Posterior cingulate gyrus (tissue), 11 donors: ENCODE results near the gene ATXN7L2.

Experiments used
- DNase-seq, 10 donors: peaks; one replicate each; pipeline versions ENCODE4 v3.0.0 to v3.0.0-alpha.2; 2020 to 2021; ENCODE audit warnings: mixed read lengths in 3 of 10
- intact Hi-C: fragments of 100-400 bp; cut with DNase I; formaldehyde crosslinking; loops from one replicate; pipeline ENCODE4 v1.15.1; 2023

Gene ATXN7L2

DNA sequence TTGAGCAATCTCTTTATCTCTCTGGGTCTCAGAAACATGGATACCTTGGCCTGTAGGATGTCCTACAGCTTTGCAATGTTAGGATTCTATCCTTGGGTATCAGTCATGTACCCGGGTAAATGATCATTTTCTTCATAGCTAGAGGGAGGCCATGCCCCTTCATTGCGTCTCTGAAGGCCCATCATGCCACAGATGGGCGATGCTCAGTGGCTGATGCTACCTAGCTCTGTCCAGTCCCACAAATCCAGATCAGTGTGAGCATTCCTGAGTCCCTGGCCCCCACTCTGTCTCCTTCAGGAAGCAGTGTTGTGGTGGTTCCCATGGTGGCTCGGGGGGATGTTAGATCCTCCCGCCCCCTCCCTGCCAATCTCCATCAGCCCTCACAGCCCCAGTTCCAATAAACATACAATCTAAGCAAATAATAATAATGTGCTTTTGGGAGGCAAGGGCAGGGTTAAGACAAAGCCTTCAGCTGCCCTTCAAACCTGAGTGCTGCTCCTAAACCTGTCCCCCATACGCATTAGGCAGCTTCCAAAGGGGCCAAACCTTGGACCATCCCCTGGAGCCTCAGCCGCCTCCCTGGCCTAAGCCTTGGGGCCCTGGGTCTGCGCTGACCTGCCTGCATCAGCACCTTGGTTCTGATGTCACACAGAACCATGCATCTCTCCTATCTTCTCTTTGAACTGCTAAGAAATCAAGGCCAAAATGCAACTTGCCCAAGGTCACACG, 55.3 kb downstream of the ATXN7L2 start:
- no peak for DNase-seq
- intact Hi-C loops: loop anchor here (10.0 kb wide), 1 partner anchor 274 kb away; no protein-coding TSS in a partner anchor

DNA sequence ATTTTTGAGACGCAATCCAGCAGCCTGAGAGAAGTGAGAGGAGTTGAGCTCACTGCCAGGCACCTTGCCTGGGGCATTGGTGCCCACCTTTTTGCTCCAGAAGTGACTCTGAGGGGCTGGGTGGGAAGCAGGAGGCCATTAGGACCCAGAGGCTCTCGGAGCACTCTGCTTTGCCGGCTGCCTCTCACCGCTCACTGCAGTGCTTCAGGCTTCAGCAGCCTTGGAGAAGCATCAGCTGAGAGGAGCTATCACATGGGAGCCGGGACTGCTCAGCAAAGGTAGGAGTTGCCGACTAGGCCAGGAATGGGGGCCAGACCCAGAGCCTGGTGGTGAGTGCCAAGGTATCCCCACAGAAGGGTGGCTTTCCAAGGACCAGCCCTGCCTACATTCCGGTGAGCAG, 56.0 kb downstream of the ATXN7L2 start, which contains the start of gene GPR61:
Gene GPR61, plus strand, starts transcription at position 197 of the 400 bp plus-strand sequence. CDS start 3,151 bp downstream, outside the sequence.
- DNase-seq: peak in 8 of 10 donors; percentile 63 to 97 (median 80)

GRCh38 chr1:109541102-109541501, 57.4 kb downstream of the ATXN7L2 start:
- intact Hi-C loops: no loop called here
- no peak for DNase-seq

More for the DNA sequence above, 56.0 kb downstream of the ATXN7L2 start, which contains the start of gene GPR61:
- intact Hi-C loops: loop anchor here (10.0 kb wide), 1 partner anchor 275 kb away; no protein-coding TSS in a partner anchor
